Measurements from ENCODE around the gene PRELID3B. TPM values are rescaled to one million over a fixed set of nuclear protein-coding genes. Genes with fewer than 3 reads are reported as not detected.

The PRELID3B gene
- total and polyA plus RNA-seq, 5 donors, result 18.3 to 49.0 (median 36.6) TPM

DNA sequence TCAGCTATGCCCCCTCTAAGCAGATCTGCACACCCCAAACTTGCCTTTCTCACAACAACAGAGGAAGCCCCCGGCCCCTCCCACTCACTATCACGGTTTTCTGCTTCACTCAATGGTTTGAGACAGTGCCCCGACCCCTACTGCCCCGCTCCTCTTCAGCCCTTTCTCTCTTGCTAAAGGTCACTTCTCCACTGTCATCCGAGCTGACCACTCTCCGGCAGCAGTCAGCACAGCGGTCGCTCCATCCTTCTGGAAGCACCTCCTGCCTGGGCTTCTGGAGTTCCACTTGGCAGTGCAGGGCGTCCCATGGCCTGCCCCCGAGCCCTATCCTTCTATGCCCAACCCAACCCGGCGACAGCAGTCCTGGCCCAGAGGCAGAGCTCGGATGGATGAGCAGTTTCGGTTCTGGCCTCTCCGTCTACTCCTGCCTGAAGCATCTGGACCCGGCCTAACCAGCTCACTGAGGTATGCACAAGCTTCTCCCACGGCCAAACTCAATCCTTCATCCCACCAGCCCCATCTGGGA, 39.6 kb downstream of the PRELID3B start:
- no peaks in the 10 kb centered on the region for H3K9me3 ChIP-seq (ENCODE audit: control insufficient read depth, low read length)
- 86% methylated on average over 17 of the region's 17 CpGs for WGBS
- ATAC-seq, result no peak
- no peak overlapping the region for H3K4me3 ChIP-seq (ENCODE audit: low read length)
- H3K27me3 ChIP-seq (ENCODE audit: control insufficient read depth, insufficient read depth), result no peaks in the 10 kb centered on the region
- H3K4me1 ChIP-seq (ENCODE audit: control insufficient read depth, insufficient read depth, low read length), result peaks cover 9% of the 10 kb centered on the region
- intact Hi-C loops (cut with DNase I), result no loop called here
- no peak for DNase-seq
- no peak overlapping the region for H3K27ac ChIP-seq (ENCODE audit: low read length)

GRCh38 chr20:59002388-59002787, 40.2 kb downstream of the PRELID3B start:
- intact Hi-C loops (cut with DNase I), result no loop called here
- H3K27ac ChIP-seq (ENCODE audit: low read length), result no peak overlapping the region
- WGBS, result 79% methylated on average over 8 of the region's 8 CpGs
- peaks cover 9% of the 10 kb centered on the region for H3K4me1 ChIP-seq (ENCODE audit: control insufficient read depth, insufficient read depth, low read length)
- H3K4me3 ChIP-seq (ENCODE audit: low read length), result no peak overlapping the region
- H3K27me3 ChIP-seq (ENCODE audit: control insufficient read depth, insufficient read depth), result no peaks in the 10 kb centered on the region
- DNase-seq (no peak), ATAC-seq (no peak)
- H3K9me3 ChIP-seq (ENCODE audit: control insufficient read depth, low read length), result no peaks in the 10 kb centered on the region

DNA sequence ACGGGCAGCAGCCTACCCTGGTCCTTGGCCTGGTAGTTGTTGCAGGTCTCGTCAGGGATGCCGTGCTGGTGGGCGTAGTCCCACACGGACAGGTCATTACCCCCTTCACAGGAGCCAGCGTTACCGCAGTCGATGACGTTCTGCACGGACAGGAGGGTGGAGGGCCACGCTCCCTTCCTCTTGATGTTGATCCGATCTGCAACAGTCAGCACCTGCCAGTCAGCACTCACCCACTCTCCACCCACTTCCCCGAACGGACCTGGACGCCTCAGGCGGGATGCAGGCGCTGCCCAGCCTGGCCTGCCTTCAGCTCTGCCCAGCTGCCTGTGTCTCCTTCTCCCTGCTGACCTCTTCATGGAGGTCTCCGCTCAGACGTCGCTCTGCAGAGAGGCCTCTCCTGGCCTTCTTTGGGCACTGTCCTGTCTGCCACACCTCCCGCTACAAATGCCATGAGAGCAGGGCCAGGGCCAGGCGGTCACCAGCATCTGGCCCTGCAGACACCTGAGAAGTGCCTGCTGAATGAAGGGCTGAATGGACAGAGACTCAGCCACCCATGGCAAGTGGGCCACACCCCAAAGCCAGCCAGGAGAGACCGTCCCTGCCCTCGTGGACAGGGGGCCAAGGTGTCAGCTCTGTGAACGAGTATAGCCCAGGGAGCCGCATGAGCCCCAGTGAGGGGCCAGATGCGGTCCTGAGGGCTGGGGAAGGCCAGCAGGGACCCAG, 41.0 kb downstream of the PRELID3B start:
- intact Hi-C loops (cut with DNase I), result no loop called here
- Histone ChIP-seq H3K27ac (ENCODE audit: low read length) (no peak overlapping the region), H3K9me3 (ENCODE audit: control insufficient read depth, low read length) (no peaks in the 10 kb centered on the region), H3K4me3 (ENCODE audit: low read length) (no peak overlapping the region), H3K27me3 (ENCODE audit: control insufficient read depth, insufficient read depth) (no peaks in the 10 kb centered on the region), H3K4me1 (ENCODE audit: control insufficient read depth, insufficient read depth, low read length) (peaks cover 9% of the 10 kb centered on the region)
- no peak for DNase-seq
- no peak for ATAC-seq
- 87% methylated on average over 27 of the region's 27 CpGs for WGBS

DNA sequence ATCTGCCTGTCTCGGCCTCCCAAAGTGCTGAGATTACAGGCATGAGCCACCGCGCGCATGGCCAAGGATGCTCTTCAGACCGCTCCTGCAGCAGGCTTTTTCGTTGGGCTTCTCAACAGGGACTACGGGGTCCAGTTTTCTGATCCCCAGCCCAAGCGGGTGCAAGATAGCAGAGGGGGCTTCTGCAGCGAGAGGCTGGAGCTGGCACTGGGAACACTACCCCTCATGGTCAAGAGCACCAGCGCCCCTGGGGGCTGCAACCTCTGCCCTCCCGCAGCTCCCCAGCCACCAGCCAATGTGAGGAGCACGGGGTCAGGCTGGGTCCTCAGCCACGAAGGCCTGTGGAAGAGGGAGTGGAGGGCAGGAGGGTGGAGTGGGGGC, 41.5 kb downstream of the PRELID3B start:
- intact Hi-C loops (cut with DNase I), result no loop called here

DNA sequence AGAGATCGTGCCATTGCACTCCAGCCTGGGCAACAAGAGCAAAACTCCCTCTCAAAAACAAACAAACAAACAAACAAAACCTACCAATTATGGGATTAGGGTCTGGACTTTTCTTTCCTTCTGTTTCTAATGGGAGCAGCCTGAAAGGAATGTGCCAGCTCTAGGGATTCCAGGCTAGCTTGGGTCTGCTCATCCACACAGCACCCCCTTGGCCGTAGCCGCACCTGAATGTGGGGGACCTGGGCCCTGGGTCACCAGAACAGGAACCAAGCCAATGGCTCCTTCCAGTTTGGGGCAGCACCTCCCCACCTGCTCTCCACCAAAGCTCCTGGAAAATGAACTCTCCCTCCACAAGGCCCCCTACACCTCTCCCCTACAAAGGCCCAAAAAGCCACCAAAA, 42.3 kb downstream of the PRELID3B start:
- Histone ChIP-seq H3K9me3 (ENCODE audit: control insufficient read depth, low read length) (no peaks in the 10 kb centered on the region), H3K4me1 (ENCODE audit: control insufficient read depth, insufficient read depth, low read length) (peaks cover 5% of the 10 kb centered on the region), H3K27me3 (ENCODE audit: control insufficient read depth, insufficient read depth) (no peaks in the 10 kb centered on the region), H3K27ac (ENCODE audit: low read length) (no peak overlapping the region), H3K4me3 (ENCODE audit: low read length) (no peak overlapping the region)
- no peak for ATAC-seq
- WGBS, result 80% methylated on average over 3 of the region's 3 CpGs
- intact Hi-C loops (cut with DNase I), result no loop called here
- no peak for DNase-seq

More for the DNA sequence above, 41.5 kb downstream of the PRELID3B start:
- Histone ChIP-seq H3K9me3 (ENCODE audit: control insufficient read depth, low read length) (no peaks in the 10 kb centered on the region), H3K27me3 (ENCODE audit: control insufficient read depth, insufficient read depth) (no peaks in the 10 kb centered on the region), H3K27ac (ENCODE audit: low read length) (no peak overlapping the region), H3K4me1 (ENCODE audit: control insufficient read depth, insufficient read depth, low read length) (peaks cover 9% of the 10 kb centered on the region), H3K4me3 (ENCODE audit: low read length) (no peak overlapping the region)
- DNase-seq (no peak), ATAC-seq (no peak)
- 88% methylated on average over 13 of the region's 13 CpGs for WGBS

DNA sequence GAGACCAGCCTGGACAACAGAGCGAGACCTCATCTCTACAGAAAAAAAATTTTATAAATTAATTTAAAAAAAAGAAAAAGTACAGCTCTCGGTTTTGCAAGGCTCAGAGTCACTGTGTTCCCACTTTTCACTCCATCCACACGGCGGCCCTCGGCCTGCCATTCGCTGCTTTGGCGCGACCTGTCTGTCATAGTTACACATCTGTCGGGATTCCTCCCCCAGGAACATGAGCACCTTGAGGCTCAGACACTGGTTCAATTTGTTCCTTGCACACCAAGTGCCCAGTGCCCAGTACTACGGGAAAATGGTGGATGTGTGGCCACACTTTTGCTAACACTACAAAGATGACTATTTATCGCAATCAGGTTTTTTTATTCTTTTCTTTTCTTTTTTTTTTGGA, 43.9 kb downstream of the PRELID3B start:
- H3K4me3 ChIP-seq (ENCODE audit: low read length), result no peak overlapping the region
- no peaks in the 10 kb centered on the region for H3K27me3 ChIP-seq (ENCODE audit: control insufficient read depth, insufficient read depth)
- H3K27ac ChIP-seq (ENCODE audit: low read length), result no peak overlapping the region
- DNase-seq, result no peak
- intact Hi-C loops (cut with DNase I), result no loop called here
- H3K4me1 ChIP-seq (ENCODE audit: control insufficient read depth, insufficient read depth, low read length), result no peaks in the 10 kb centered on the region
- whole genome bisulfite sequencing, result 90% methylated on average over 11 of the region's 11 CpGs
- no peak for ATAC-seq
- H3K9me3 ChIP-seq (ENCODE audit: control insufficient read depth, low read length), result no peaks in the 10 kb centered on the region

GRCh38 chr20:58997141-58997770, 45.3 kb downstream of the PRELID3B start:
- no peaks in the 10 kb centered on the region for H3K27me3 ChIP-seq (ENCODE audit: control insufficient read depth, insufficient read depth)
- DNase-seq, result no peak
- no peaks in the 10 kb centered on the region for H3K4me1 ChIP-seq (ENCODE audit: control insufficient read depth, insufficient read depth, low read length)
- intact Hi-C loops (cut with DNase I), result no loop called here
- no peak overlapping the region for H3K27ac ChIP-seq (ENCODE audit: low read length)
- ATAC-seq, result no peak
- no peak overlapping the region for H3K4me3 ChIP-seq (ENCODE audit: low read length)
- WGBS, result 92% methylated on average over 24 of the region's 24 CpGs
- H3K9me3 ChIP-seq (ENCODE audit: control insufficient read depth, low read length), result no peaks in the 10 kb centered on the region

DNA sequence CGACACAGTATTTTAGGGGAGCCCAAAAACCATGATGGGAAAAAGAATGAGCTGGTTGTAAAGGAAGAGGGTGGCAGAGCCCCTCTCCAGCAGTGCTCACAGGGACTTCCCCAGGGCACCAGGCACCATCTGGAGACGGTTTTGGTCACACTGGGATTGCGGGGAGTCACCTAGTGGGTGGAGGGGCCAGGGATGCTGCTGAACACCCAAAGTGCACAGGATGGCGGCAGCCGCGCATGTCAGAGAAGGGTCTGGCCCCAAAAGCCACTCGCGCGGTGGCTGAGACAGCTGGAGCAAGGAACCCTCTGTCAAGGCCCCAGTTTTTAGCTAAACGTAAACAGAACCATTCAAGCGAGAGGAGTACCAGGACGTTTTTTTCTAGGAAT, 46.4 kb downstream of the PRELID3B start:
- Histone ChIP-seq H3K9me3 (ENCODE audit: control insufficient read depth, low read length) (no peaks in the 10 kb centered on the region), H3K27ac (ENCODE audit: low read length) (no peak overlapping the region), H3K4me1 (ENCODE audit: control insufficient read depth, insufficient read depth, low read length) (no peaks in the 10 kb centered on the region), H3K27me3 (ENCODE audit: control insufficient read depth, insufficient read depth) (no peaks in the 10 kb centered on the region), H3K4me3 (ENCODE audit: low read length) (no peak overlapping the region)
- ATAC-seq (no peak), DNase-seq (no peak)
- intact Hi-C loops (cut with DNase I), result no loop called here
- 93% methylated on average over 12 of the region's 12 CpGs for WGBS

DNA sequence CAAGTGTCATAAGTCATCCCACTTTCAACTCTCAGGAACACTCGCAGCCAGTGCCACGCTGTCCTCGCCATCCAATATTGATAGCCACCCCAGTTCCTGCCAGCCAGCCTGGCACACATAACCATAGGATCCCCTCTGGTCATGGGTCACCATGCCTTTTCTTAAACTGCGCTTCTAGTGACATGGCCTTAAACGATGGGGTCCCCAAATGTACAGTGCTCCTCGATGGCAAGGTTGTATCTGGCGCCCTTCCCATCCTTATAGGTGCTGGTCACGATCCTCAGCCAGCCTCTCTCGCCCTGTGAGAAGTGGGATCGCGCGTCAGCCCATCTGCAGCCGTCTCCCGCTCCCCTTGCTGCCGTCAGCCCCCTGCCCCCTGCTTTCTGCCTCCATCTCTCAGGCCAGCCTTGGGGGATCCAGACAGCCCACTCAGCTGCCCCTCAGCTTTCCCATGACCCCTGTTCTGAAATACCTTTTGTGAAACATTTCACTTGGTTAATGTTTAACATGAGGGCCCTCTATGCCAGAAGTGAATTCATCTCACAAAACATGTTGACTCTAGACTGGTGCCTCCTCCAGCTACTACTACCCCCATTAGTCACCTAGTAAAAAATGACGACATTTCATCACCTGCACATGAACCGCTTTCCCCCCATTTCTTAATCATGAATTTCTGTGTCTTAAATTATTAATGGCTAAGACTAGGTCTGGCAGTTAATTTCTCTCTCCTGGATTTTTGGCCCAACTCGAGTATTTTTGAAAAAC, 46.9 kb downstream of the PRELID3B start:
- peak in 1 of 2 donors; percentile 9 for ATAC-seq
- H3K9me3 ChIP-seq (ENCODE audit: control insufficient read depth, low read length), result no peaks in the 10 kb centered on the region
- no peaks in the 10 kb centered on the region for H3K4me1 ChIP-seq (ENCODE audit: control insufficient read depth, insufficient read depth, low read length)
- H3K27ac ChIP-seq (ENCODE audit: low read length), result no peak overlapping the region
- no peaks in the 10 kb centered on the region for H3K27me3 ChIP-seq (ENCODE audit: control insufficient read depth, insufficient read depth)
- 87% methylated on average over 18 of the region's 18 CpGs for WGBS
- intact Hi-C loops (cut with DNase I), result no loop called here
- no peak for DNase-seq
- no peak overlapping the region for H3K4me3 ChIP-seq (ENCODE audit: low read length)

- DNase-seq (peak in 1 of 3 donors; percentile 40), ATAC-seq (no peak)
- intact Hi-C loops (cut with DNase I), result no loop called here
- no peaks in the 10 kb centered on the region for H3K9me3 ChIP-seq (ENCODE audit: control insufficient read depth, low read length)
- no peak overlapping the region for H3K4me3 ChIP-seq (ENCODE audit: low read length)
- H3K27ac ChIP-seq (ENCODE audit: low read length), result no peak overlapping the region
- no peaks in the 10 kb centered on the region for H3K4me1 ChIP-seq (ENCODE audit: control insufficient read depth, insufficient read depth, low read length)
- no peaks in the 10 kb centered on the region for H3K27me3 ChIP-seq (ENCODE audit: control insufficient read depth, insufficient read depth)
- 76% methylated on average over 17 of the region's 17 CpGs for WGBS
Measured at GRCh38 chr20:58994390-58995159, 48.0 kb downstream of the PRELID3B start.
